Liver (tissue), 9 donors: ENCODE results near the gene GLI1. TPM values are rescaled to one million over a fixed set of nuclear protein-coding genes. Genes with fewer than 3 reads are reported as not detected.

Experiments
- DNase-seq: peaks from one replicate; pipeline ENCODE4 v3.0.0-alpha.2; 2017; ENCODE audit warnings: low spot score
- H3K27ac ChIP-seq, 2 donors: one replicate each; pipeline ENCODE4 v1.7.0; 2013; ENCODE audit warnings: inconsistent platforms in 2 of 2, low read length in 2 of 2, control low read depth in 1 of 2, low read depth in 1 of 2, mild to moderate bottlenecking in 1 of 2
- H3K27me3 ChIP-seq, 4 donors: one replicate each; pipeline versions ENCODE4 v1.6.1 to v1.7.0; 2013; ENCODE audit warnings: low read length in 3 of 4, inconsistent platforms in 1 of 4, mild to moderate bottlenecking in 1 of 4, moderate library complexity in 1 of 4; ENCODE audit not compliant: control insufficient read depth in 4 of 4, insufficient read depth in 4 of 4
- H3K36me3 ChIP-seq, 4 donors: one replicate each; pipeline versions ENCODE4 v1.6.1 to v1.7.0; 2013; ENCODE audit warnings: low read length in 3 of 4, mild to moderate bottlenecking in 3 of 4, low read depth in 1 of 4, moderate library complexity in 1 of 4; ENCODE audit not compliant: control insufficient read depth in 4 of 4, insufficient read depth in 3 of 4
- H3K4me1 ChIP-seq, 4 donors: one replicate each; pipeline versions ENCODE4 v1.6.1 to v1.7.0; 2013; ENCODE audit warnings: low read length in 3 of 4, mild to moderate bottlenecking in 3 of 4, moderate library complexity in 1 of 4; ENCODE audit not compliant: control insufficient read depth in 4 of 4, insufficient read depth in 4 of 4
- H3K4me3 ChIP-seq, 3 donors: one replicate each; pipeline versions ENCODE4 v1.6.1 to v1.7.0; 2013; ENCODE audit warnings: low read length in 3 of 3, control low read depth in 1 of 3, low read depth in 1 of 3, mild to moderate bottlenecking in 1 of 3
- H3K9ac ChIP-seq, 2 donors: one replicate each; pipeline ENCODE4 v1.7.0; 2013; ENCODE audit warnings: low read length in 2 of 2, mild to moderate bottlenecking in 2 of 2, moderate library complexity in 2 of 2, control low read depth in 1 of 2, low read depth in 1 of 2
- H3K9me3 ChIP-seq, 4 donors: one replicate each; pipeline versions ENCODE4 v1.6.1 to v1.7.0; 2013; ENCODE audit warnings: low read length in 3 of 4; ENCODE audit not compliant: control insufficient read depth in 4 of 4
- ATF3 ChIP-seq: IDR thresholded peaks from 2 replicates; pipeline ENCODE4 v1.6.1; 2016; ENCODE audit warnings: antibody characterized with exemption
- CTCF ChIP-seq: fragments of 150-350 bp; IDR thresholded peaks from 2 replicates; pipeline ENCODE4 v1.5.1; 2017; ENCODE audit warnings: improper control_type of control experiment, low read depth, low read length; ENCODE audit not compliant: missing input control
- EGR1 ChIP-seq, 2 donors: IDR thresholded peaks; 2 replicates each; pipeline ENCODE4 v1.6.1; 2016 to 2018; ENCODE audit warnings: antibody characterized with exemption in 2 of 2, low read depth in 2 of 2
- FOXA1 ChIP-seq: IDR thresholded peaks from 2 replicates; pipeline ENCODE4 v1.6.1; 2016; ENCODE audit warnings: antibody characterized with exemption
- FOXA2 ChIP-seq: IDR thresholded peaks from 2 replicates; pipeline ENCODE4 v1.6.1; 2016; ENCODE audit warnings: antibody characterized with exemption
- GABPA ChIP-seq, 2 donors: IDR thresholded peaks in 1 of 2; conservative IDR thresholded peaks in 1 of 2; 2 replicates each; pipeline ENCODE4 v1.6.1; 2016; ENCODE audit warnings: antibody characterized with exemption in 2 of 2, mild to moderate bottlenecking in 1 of 2, moderate library complexity in 1 of 2
- HNF4A ChIP-seq, 2 donors: conservative IDR thresholded peaks; 2 replicates each; pipeline ENCODE4 v1.6.1; 2016; ENCODE audit warnings: antibody characterized with exemption in 2 of 2, mild to moderate bottlenecking in 2 of 2
- HNF4G ChIP-seq: IDR thresholded peaks from 2 replicates; pipeline ENCODE4 v1.6.1; 2016; ENCODE audit warnings: antibody characterized with exemption
- JUND ChIP-seq, 2 donors: IDR thresholded peaks; 2 replicates each; pipeline ENCODE4 v1.6.1; 2016; ENCODE audit warnings: antibody characterized with exemption in 2 of 2
- NR2F2 ChIP-seq: IDR thresholded peaks from 2 replicates; pipeline ENCODE4 v1.6.1; 2016; ENCODE audit warnings: antibody characterized with exemption
- RAD21 ChIP-seq, 2 donors: IDR thresholded peaks; 2 replicates each; pipeline ENCODE4 v1.6.1; 2016; ENCODE audit warnings: antibody characterized with exemption in 2 of 2, mild to moderate bottlenecking in 2 of 2
- REST ChIP-seq: IDR thresholded peaks from 2 replicates; pipeline ENCODE4 v1.6.1; 2016; ENCODE audit warnings: antibody characterized with exemption, mild to moderate bottlenecking
- SP1 ChIP-seq: IDR thresholded peaks from 2 replicates; pipeline ENCODE4 v1.6.1; 2018; ENCODE audit warnings: antibody characterized with exemption, mild to moderate bottlenecking
- TAF1 ChIP-seq: conservative IDR thresholded peaks from 2 replicates; pipeline ENCODE4 v1.6.1; 2016; ENCODE audit warnings: antibody characterized with exemption, mild to moderate bottlenecking
- ZBTB33 ChIP-seq: IDR thresholded peaks from 2 replicates; pipeline ENCODE4 v1.6.1; 2016; ENCODE audit warnings: antibody characterized with exemption
- WGBS: extraction: QIAGEN DNeasy Blood & Tissue Kit; methylation state at CpG from one replicate; pipeline ENCODE4 v1.1.7; 2013; 5-methylcytosine and 5-hydroxymethylcytosine counted together
- polyA plus RNA-seq, 2 donors: library from polyadenylated mRNA; stranded (reverse) in 1 of 2; unstranded in 1 of 2; fragments of 200-250 nt in 1 of 2; fragments of >200 nt in 1 of 2; fragmentation: Nextera tagmentation in 1 of 2; extraction: Ambion mirVana in 1 of 2; gene quantifications; one replicate each; pipeline versions ENCODE4 v1.2.1 to v1.2.3, GENCODE V29; 2013 to 2015
- total RNA-seq, 2 donors: library from RNA; depleted of rRNA; stranded (reverse); fragments of >200 nt; gene quantifications; one replicate each; pipeline ENCODE4 v1.2.3, GENCODE V29; 2014
- TF ChIP-seq, protein P1 (sequence below): IDR thresholded peaks from 2 replicates; pipeline ENCODE4 v1.6.1; 2016; ENCODE audit warnings: antibody characterized with exemption
- donor health status: healthy.
- donor health status: healthy.
- donor health status: healthy.
- donor health status: healthy.
- donor health status: healthy.

Gene GLI1
- total and polyA plus RNA-seq, 4 donors, result 0.09 to 0.44 (median 0.24) TPM

DNA sequence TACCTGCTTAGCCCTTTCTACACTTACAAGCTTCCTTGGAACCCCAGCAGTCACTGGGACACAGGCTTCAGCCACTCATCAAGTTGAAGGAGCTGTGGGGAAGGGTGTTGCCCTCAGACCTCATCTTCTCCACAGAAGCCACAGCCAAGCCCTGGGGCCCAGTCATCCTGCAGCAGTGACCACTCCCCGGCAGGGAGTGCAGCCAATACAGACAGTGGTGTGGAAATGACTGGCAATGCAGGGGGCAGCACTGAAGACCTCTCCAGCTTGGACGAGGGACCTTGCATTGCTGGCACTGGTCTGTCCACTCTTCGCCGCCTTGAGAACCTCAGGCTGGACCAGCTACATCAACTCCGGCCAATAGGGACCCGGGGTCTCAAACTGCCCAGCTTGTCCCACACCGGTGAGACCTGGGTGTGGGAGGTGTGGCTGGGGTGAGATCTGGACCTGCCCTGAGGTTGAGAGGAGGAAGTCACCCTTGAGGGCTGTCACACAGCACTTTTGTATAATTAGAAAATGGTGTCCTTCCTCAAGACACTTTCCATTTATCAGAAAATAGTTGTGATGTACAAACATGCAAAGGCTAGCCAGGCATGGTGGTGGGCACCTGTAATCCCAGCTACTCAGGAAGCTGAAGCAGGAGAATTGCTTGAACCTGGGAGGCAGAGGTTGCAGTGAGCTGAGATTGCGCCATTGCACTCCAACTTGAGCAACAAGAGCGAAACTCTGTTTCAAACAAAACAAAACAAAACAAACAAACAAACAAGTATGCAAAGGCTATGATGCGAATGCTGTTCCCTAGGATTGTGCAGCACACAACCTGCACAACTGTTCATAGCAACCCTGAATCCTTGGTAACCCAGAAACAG, 9.9 kb downstream of the GLI1 start:
- no peaks in the 10 kb centered on the region for H3K9me3 ChIP-seq
- 84% methylated on average over 10 of the region's 10 CpGs for WGBS
- no peak overlapping the region for H3K4me3 ChIP-seq
- TF ChIP-seq ZBTB33 (no peak), ATF3 (no peak), JUND (IDR thresholded peaks at IDR 0.05) (no peak), TAF1 (no peak)
- no peak overlapping the region for H3K9ac ChIP-seq
- H3K36me3 ChIP-seq, result peaks cover 0 to 2% (median 0%) of the 10 kb centered on the region in 4 donors
- H3K27ac ChIP-seq, result no peak overlapping the region
- H3K4me1 ChIP-seq, result peaks cover 0 to 3% (median 1%) of the 10 kb centered on the region in 4 donors
- H3K27me3 ChIP-seq, result peaks cover 0 to 3% (median 0%) of the 10 kb centered on the region in 4 donors
- DNase-seq, result no peak

DNA sequence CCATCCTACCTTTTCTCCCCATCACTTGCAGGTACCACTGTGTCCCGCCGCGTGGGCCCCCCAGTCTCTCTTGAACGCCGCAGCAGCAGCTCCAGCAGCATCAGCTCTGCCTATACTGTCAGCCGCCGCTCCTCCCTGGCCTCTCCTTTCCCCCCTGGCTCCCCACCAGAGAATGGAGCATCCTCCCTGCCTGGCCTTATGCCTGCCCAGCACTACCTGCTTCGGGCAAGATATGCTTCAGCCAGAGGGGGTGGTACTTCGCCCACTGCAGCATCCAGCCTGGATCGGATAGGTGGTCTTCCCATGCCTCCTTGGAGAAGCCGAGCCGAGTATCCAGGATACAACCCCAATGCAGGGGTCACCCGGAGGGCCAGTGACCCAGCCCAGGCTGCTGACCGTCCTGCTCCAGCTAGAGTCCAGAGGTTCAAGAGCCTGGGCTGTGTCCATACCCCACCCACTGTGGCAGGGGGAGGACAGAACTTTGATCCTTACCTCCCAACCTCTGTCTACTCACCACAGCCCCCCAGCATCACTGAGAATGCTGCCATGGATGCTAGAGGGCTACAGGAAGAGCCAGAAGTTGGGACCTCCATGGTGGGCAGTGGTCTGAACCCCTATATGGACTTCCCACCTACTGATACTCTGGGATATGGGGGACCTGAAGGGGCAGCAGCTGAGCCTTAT, 10.8 kb downstream of the GLI1 start:
- peaks cover 0 to 2% (median 0%) of the 10 kb centered on the region in 4 donors for H3K36me3 ChIP-seq
- WGBS, result 84% methylated on average over 14 of the region's 14 CpGs
- TF ChIP-seq FOXA2 (no peak), REST (no peak), HNF4A (conservative IDR thresholded peaks at IDR 0.05) (no peak), NR2F2 (no peak), HNF4G (no peak), FOXA1 (no peak), TAF1 (no peak), RAD21 (IDR thresholded peaks at IDR 0.05) (no peak), EGR1 (IDR thresholded peaks at IDR 0.05; ENCODE audit: low read depth in 2 of 2) (no peak), ATF3 (no peak), GABPA (IDR thresholded peaks at IDR 0.05 in 1 of 2, conservative IDR thresholded peaks at IDR 0.05 in 1 of 2) (no peak), SP1 (no peak), CTCF (no peak), ZBTB33 (no peak)
- TF ChIP-seq, protein P1, sequence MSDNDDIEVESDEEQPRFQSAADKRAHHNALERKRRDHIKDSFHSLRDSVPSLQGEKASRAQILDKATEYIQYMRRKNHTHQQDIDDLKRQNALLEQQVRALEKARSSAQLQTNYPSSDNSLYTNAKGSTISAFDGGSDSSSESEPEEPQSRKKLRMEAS, result no peak
- no peak overlapping the region for H3K27ac ChIP-seq
- no peaks in the 10 kb centered on the region for H3K9me3 ChIP-seq
- H3K9ac ChIP-seq, result no peak overlapping the region
- DNase-seq, result no peak
- H3K4me1 ChIP-seq, result peaks cover 1 to 9% (median 6%) of the 10 kb centered on the region in 4 donors
- no peak overlapping the region for H3K4me3 ChIP-seq
- peaks cover 0 to 3% (median 1%) of the 10 kb centered on the region in 4 donors for H3K27me3 ChIP-seq
